Heart left ventricle (tissue), 13 donors: ENCODE data around the gene DNAJC8.

ENCODE experiments used
- CTCF ChIP-seq, 12 donors: fragments of 200-600 bp; sonication (generic) in 4 of 12; IDR thresholded peaks; one replicate each; pipeline versions ENCODE4 v1.5.0 to v1.8.0; 2018 to 2022; ENCODE audit warnings: antibody characterized with exemption in 12 of 12, mild to moderate bottlenecking in 5 of 12
- POLR2A ChIP-seq, 2 donors: fragments of 450-650 bp; IDR thresholded peaks; one replicate each; pipeline ENCODE4 v1.6.1; 2017; ENCODE audit warnings: antibody characterized with exemption in 2 of 2, mild to moderate bottlenecking in 2 of 2, moderate library complexity in 2 of 2
- donor health status: ischemic (EF 13 %, LVEDD 7.1; RV severe dilation, severe dysfunction).
- donor health status: DM: no; HTN: yes; CAD: no.
- donor health status: DM: no; HTN: no; CAD: no.
- donor health status: ischemic (EF 25% LVEDD 6.9; RV normal size, moderate dysfunction).
- donor health status: ischemic (EF 25% LVEDD 5.7; RV mildly dilated, moderate dysfunction).
- donor health status: ischemic (EF 35%, LVEDD 5.7; RV mildly dilated, moderate dysfunction).
- donor health status: nonischemic (EF 11% LVEDD 7.7; RV severe dilation, severe dysfunction).
- donor health status: DM: yes; HTN: yes; CAD: no.
- donor health status: PGD.
- donor health status: ischemic (EF 29% LVEDD 5.4; RV normal size, mild dysfunction).
- donor health status: nonischemic (EF 23%, LVEDD 6.1; RV moderate dilation, normal function).

GRCh38 chr1:28197682-28198415 is 35.0 kb downstream of the DNAJC8 start:
- no peak for TF ChIP-seq CTCF (IDR thresholded peaks at IDR 0.05)
- TF ChIP-seq POLR2A (IDR thresholded peaks at IDR 0.05) = no peak
